Fibroblast of pulmonary artery (primary cell): ENCODE results near the gene TSPYL2.

ENCODE experiments used
- DNase-seq: peaks from one replicate; pipeline ENCODE4 v3.0.0-alpha.2; 2010; ENCODE audit warnings: low read depth
- H3K4me3 ChIP-seq: replicated peaks from 2 replicates; pipeline ENCODE4 v1.5.1; 2011; ENCODE audit warnings: low read depth, mild to moderate bottlenecking, control low read depth, low read length, moderate library complexity
- CTCF ChIP-seq: IDR thresholded peaks from 2 replicates; pipeline ENCODE4 v1.5.1; 2011; ENCODE audit warnings: mild to moderate bottlenecking, control low read depth, low read length, inconsistent platforms; ENCODE audit errors: missing control alignments

TSPYL2 gene

GRCh38 chrX:53071604-53072417, 10.4 kb upstream of the TSPYL2 start:
- TF ChIP-seq CTCF: peak; percentile 57
- peak overlapping the region; percentile 21 for H3K4me3 ChIP-seq
- peak; percentile 65 for DNase-seq

- no peak overlapping the region for H3K4me3 ChIP-seq
- no peak for TF ChIP-seq CTCF
- DNase-seq: no peak
Measured at GRCh38 chrX:53072418-53073114, 9.6 kb upstream of the TSPYL2 start.

GRCh38 chrX:53073115-53073586, 9.0 kb upstream of the TSPYL2 start:
- no peak overlapping the region for H3K4me3 ChIP-seq
- no peak for DNase-seq
- no peak for TF ChIP-seq CTCF

- DNase-seq: no peak
- H3K4me3 ChIP-seq: no peak overlapping the region
- TF ChIP-seq CTCF: no peak
Measured at GRCh38 chrX:53075011-53075410, 7.2 kb upstream of the TSPYL2 start.

- no peak for TF ChIP-seq CTCF
- H3K4me3 ChIP-seq: no peak overlapping the region
- no peak for DNase-seq
Measured at GRCh38 chrX:53076671-53077070, 5.5 kb upstream of the TSPYL2 start.

GRCh38 chrX:53077207-53078197, 4.7 kb upstream of the TSPYL2 start:
- H3K4me3 ChIP-seq: no peak overlapping the region
- no peak for TF ChIP-seq CTCF
- no peak for DNase-seq
